K562 (cell line): ENCODE results near the gene PI4K2B. TPM values are rescaled to one million over a fixed set of nuclear protein-coding genes. Genes with fewer than 3 reads are reported as not detected.

Source experiments
- CEBPB ChIP-seq: fragments of 450-650 bp; IDR thresholded peaks from 2 replicates; pipeline ENCODE4 v1.6.1; 2016; ENCODE audit warnings: missing genetic modification characterization, missing compliant biosample characterization
- CHCHD3 ChIP-seq: fragments of 250-450 bp; sonication (Bioruptor Pico); IDR thresholded peaks from 2 replicates; pipeline ENCODE4 v2.1.2; 2022; ENCODE audit warnings: mild to moderate bottlenecking
- EGR1 ChIP-seq: fragments of 450-650 bp; conservative IDR thresholded peaks from 2 replicates; pipeline ENCODE4 v1.6.1; 2017; ENCODE audit warnings: mild to moderate bottlenecking
- ETS2 ChIP-seq: IDR thresholded peaks from 2 replicates; pipeline ENCODE4 v1.6.1; 2016; ENCODE audit warnings: borderline replicate concordance, missing genetic modification characterization, mild to moderate bottlenecking, moderate library complexity, missing compliant biosample characterization; ENCODE audit not compliant: poor library complexity, severe bottlenecking
- HMGN3 ChIP-seq: IDR thresholded peaks from 2 replicates; pipeline ENCODE4 v1.6.1; 2011; ENCODE audit warnings: borderline replicate concordance, low read depth, mild to moderate bottlenecking, mixed read lengths, low read length; ENCODE audit not compliant: insufficient read length; ENCODE audit errors: extremely low read depth
- JUNB ChIP-seq: fragments of 450-650 bp; formaldehyde crosslinking; conservative IDR thresholded peaks from 2 replicates; pipeline ENCODE4 v1.4.0; 2020; ENCODE audit warnings: mild to moderate bottlenecking
- KHSRP ChIP-seq: fragments of 450-650 bp; IDR thresholded peaks from 2 replicates; pipeline ENCODE4 v1.6.1; 2017
- KLF16 ChIP-seq: IDR thresholded peaks from 2 replicates; pipeline ENCODE4 v1.6.1; 2016; ENCODE audit warnings: antibody characterized with exemption
- MECOM ChIP-seq: fragments of 250-450 bp; sonication (Bioruptor Pico); IDR thresholded peaks from 2 replicates; pipeline ENCODE4 v1.8.0; 2022; ENCODE audit warnings: inconsistent platforms
- PRMT5 ChIP-seq: sonication (generic); formaldehyde crosslinking; IDR thresholded peaks from 2 replicates; pipeline ENCODE4 v1.5.0; 2020; ENCODE audit warnings: missing genetic modification reagents
- SP1 ChIP-seq: sonication (generic); formaldehyde crosslinking; IDR thresholded peaks from 2 replicates; pipeline ENCODE4 v1.8.1; 2022; ENCODE audit warnings: mild to moderate bottlenecking, missing genetic modification reagents
- TCF7L2 ChIP-seq: fragments of 150-350 bp; IDR thresholded peaks from 2 replicates; pipeline ENCODE4 v1.6.1; 2016; ENCODE audit warnings: low read depth, mild to moderate bottlenecking, low read length, moderate library complexity
- ZNF197 ChIP-seq: fragments of 200-800 bp; sonication (Bioruptor generic); IDR thresholded peaks from 2 replicates; pipeline ENCODE4 v1.6.1; 2016; ENCODE audit warnings: low read depth, missing genetic modification characterization, missing compliant biosample characterization
- ZNF347 ChIP-seq: fragments of 450-650 bp; formaldehyde crosslinking; IDR thresholded peaks from 2 replicates; pipeline ENCODE4 v1.4.0; 2020; ENCODE audit warnings: low read depth, mild to moderate bottlenecking, moderate library complexity
- ZNF766 ChIP-seq: fragments of 200-800 bp; sonication (Bioruptor generic); conservative IDR thresholded peaks from 2 replicates; pipeline ENCODE4 v1.6.1; 2016; ENCODE audit warnings: missing genetic modification characterization, missing compliant biosample characterization
- polyA plus RNA-seq, 8 experiments: library from polyadenylated mRNA; depleted of rRNA in 4 of 8; stranded (reverse) in 5 of 8; unstranded in 3 of 8; fragments of >200 nt; fragmentation: Nextera tagmentation in 2 of 8; fragmentation: Illumina TruSeq in 1 of 8; extraction: Ambion mirVana in 2 of 8; extraction: Trizol in 1 of 8; gene quantifications; 2 replicates each; pipeline versions ENCODE4 v1.2.1 to v1.2.3, GENCODE V29; 2011 to 2014; ENCODE audit warnings: inconsistent platforms in 1 of 8, missing spikeins in 1 of 8
- total RNA-seq, 7 experiments: library from RNA; depleted of rRNA in 6 of 7; stranded (reverse); fragments of >200 nt in 6 of 7; fragmentation: Illumina TruSeq in 2 of 7; extraction: Trizol in 2 of 7; gene quantifications; 2 replicates each; pipeline versions ENCODE4 v1.2.1 to v1.2.3, GENCODE V29; 2011 to 2021; ENCODE audit warnings: low replicate concordance in 1 of 7
- TF ChIP-seq, protein P1 (sequence below): fragments of 250-450 bp; sonication (Bioruptor Pico); IDR thresholded peaks from 2 replicates; pipeline ENCODE4 v1.4.0; 2020; ENCODE audit warnings: mild to moderate bottlenecking
- TF ChIP-seq, protein P2 (sequence below): IDR thresholded peaks from 3 replicates; pipeline ENCODE4 v1.6.1; 2011; ENCODE audit warnings: borderline replicate concordance, mild to moderate bottlenecking, moderate library complexity; ENCODE audit not compliant: insufficient read length; ENCODE audit errors: extremely low read depth
- TF ChIP-seq, protein P3 (sequence below): sonication (generic); formaldehyde crosslinking; IDR thresholded peaks from 2 replicates; pipeline ENCODE4 v1.8.0; 2022; ENCODE audit warnings: mild to moderate bottlenecking, missing genetic modification reagents
- TF ChIP-seq, protein P4 (sequence below): fragments of 250-450 bp; sonication (Bioruptor Pico); IDR thresholded peaks from 2 replicates; pipeline ENCODE4 v1.8.0; 2021; ENCODE audit warnings: borderline replicate concordance, mild to moderate bottlenecking, moderate library complexity; ENCODE audit not compliant: poor library complexity, severe bottlenecking

PI4K2B gene
- total and polyA plus RNA-seq, 9 of the 15 experiments (the other 6 are each of a cell fraction or from before 2014, with no cell fraction given): 4.5 to 21.4 (median 16.5) TPM

DNA sequence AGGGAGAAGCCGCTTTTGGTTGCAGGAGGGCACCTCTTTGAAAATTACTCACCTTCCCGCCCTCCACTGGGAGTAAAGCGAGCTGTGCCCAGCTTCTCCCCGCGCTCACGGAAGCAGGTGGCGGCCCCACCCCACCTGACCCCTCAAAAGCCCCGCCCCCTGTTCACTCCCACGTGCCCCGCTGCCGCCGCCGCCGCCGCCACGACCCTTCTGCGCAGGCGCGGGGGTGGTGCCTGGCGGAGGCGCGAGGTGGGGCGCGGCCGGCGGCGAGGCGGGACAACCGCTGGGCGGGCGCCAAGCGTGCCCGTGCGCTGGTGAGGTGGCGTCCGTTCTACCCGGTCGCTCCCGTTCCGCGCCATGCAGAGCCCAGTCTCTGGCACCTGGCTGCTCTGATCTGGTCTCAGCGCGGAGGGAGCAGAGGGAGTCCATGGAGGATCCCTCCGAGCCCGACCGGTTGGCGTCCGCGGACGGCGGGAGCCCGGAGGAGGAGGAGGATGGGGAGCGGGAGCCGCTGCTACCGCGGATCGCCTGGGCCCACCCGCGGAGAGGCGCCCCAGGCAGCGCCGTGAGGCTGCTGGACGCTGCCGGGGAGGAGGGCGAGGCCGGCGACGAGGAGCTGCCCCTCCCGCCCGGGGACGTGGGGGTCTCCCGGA, at the start of gene PI4K2B (continued):
- no peak for TF ChIP-seq CHCHD3 (CRISPR knock-in tag)
- TF ChIP-seq, protein P1, sequence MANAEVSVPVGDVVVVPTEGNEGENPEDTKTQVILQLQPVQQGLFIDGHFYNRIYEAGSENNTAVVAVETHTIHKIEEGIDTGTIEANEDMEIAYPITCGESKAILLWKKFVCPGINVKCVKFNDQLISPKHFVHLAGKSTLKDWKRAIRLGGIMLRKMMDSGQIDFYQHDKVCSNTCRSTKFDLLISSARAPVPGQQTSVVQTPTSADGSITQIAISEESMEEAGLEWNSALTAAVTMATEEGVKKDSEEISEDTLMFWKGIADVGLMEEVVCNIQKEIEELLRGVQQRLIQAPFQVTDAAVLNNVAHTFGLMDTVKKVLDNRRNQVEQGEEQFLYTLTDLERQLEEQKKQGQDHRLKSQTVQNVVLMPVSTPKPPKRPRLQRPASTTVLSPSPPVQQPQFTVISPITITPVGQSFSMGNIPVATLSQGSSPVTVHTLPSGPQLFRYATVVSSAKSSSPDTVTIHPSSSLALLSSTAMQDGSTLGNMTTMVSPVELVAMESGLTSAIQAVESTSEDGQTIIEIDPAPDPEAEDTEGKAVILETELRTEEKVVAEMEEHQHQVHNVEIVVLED (CRISPR knock-in tag): peak; percentile 55
- TF ChIP-seq, protein P2, sequence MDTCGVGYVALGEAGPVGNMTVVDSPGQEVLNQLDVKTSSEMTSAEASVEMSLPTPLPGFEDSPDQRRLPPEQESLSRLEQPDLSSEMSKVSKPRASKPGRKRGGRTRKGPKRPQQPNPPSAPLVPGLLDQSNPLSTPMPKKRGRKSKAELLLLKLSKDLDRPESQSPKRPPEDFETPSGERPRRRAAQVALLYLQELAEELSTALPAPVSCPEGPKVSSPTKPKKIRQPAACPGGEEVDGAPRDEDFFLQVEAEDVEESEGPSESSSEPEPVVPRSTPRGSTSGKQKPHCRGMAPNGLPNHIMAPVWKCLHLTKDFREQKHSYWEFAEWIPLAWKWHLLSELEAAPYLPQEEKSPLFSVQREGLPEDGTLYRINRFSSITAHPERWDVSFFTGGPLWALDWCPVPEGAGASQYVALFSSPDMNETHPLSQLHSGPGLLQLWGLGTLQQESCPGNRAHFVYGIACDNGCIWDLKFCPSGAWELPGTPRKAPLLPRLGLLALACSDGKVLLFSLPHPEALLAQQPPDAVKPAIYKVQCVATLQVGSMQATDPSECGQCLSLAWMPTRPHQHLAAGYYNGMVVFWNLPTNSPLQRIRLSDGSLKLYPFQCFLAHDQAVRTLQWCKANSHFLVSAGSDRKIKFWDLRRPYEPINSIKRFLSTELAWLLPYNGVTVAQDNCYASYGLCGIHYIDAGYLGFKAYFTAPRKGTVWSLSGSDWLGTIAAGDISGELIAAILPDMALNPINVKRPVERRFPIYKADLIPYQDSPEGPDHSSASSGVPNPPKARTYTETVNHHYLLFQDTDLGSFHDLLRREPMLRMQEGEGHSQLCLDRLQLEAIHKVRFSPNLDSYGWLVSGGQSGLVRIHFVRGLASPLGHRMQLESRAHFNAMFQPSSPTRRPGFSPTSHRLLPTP: no peak
- TF ChIP-seq SP1 (CRISPR knock-in tag): peak; percentile 3; the same call in 1 of the 2 replicates
- no peak for TF ChIP-seq PRMT5 (CRISPR knock-in tag)
- no peak for TF ChIP-seq MECOM (CRISPR knock-in tag)
- TF ChIP-seq KLF16: 0 out of 2 replicates have a peak, but pooled peaks have one; percentile 28
- TF ChIP-seq KHSRP: no peak
- TF ChIP-seq HMGN3: peak; percentile 63
- TF ChIP-seq EGR1: no peak; the same call in 1 of the 2 replicates
- no peak for TF ChIP-seq ZNF197
- no peak for TF ChIP-seq ETS2
- no peak for TF ChIP-seq TCF7L2
- TF ChIP-seq, protein P3, sequence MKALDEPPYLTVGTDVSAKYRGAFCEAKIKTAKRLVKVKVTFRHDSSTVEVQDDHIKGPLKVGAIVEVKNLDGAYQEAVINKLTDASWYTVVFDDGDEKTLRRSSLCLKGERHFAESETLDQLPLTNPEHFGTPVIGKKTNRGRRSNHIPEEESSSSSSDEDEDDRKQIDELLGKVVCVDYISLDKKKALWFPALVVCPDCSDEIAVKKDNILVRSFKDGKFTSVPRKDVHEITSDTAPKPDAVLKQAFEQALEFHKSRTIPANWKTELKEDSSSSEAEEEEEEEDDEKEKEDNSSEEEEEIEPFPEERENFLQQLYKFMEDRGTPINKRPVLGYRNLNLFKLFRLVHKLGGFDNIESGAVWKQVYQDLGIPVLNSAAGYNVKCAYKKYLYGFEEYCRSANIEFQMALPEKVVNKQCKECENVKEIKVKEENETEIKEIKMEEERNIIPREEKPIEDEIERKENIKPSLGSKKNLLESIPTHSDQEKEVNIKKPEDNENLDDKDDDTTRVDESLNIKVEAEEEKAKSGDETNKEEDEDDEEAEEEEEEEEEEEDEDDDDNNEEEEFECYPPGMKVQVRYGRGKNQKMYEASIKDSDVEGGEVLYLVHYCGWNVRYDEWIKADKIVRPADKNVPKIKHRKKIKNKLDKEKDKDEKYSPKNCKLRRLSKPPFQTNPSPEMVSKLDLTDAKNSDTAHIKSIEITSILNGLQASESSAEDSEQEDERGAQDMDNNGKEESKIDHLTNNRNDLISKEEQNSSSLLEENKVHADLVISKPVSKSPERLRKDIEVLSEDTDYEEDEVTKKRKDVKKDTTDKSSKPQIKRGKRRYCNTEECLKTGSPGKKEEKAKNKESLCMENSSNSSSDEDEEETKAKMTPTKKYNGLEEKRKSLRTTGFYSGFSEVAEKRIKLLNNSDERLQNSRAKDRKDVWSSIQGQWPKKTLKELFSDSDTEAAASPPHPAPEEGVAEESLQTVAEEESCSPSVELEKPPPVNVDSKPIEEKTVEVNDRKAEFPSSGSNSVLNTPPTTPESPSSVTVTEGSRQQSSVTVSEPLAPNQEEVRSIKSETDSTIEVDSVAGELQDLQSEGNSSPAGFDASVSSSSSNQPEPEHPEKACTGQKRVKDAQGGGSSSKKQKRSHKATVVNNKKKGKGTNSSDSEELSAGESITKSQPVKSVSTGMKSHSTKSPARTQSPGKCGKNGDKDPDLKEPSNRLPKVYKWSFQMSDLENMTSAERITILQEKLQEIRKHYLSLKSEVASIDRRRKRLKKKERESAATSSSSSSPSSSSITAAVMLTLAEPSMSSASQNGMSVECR: peak; percentile 72; the same call in 1 of the 2 replicates
- TF ChIP-seq JUNB (CRISPR knock-in tag): no peak
- TF ChIP-seq ZNF347 (CRISPR knock-in tag): no peak
- no peak for TF ChIP-seq ZNF766 (CRISPR knock-in tag)
- TF ChIP-seq, protein P4, sequence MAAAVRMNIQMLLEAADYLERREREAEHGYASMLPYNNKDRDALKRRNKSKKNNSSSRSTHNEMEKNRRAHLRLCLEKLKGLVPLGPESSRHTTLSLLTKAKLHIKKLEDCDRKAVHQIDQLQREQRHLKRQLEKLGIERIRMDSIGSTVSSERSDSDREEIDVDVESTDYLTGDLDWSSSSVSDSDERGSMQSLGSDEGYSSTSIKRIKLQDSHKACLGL (CRISPR knock-in tag): no peak
- no peak for TF ChIP-seq CEBPB (tag)
